Heart left ventricle (tissue), 13 donors: ENCODE results near the gene RBKS.

Source experiments
- POLR2A ChIP-seq, 2 donors: fragments of 450-650 bp; IDR thresholded peaks; one replicate each; pipeline ENCODE4 v1.6.1; 2017; ENCODE audit warnings: antibody characterized with exemption in 2 of 2, mild to moderate bottlenecking in 2 of 2, moderate library complexity in 2 of 2
- TF ChIP-seq, protein P1 (sequence below), 12 donors: fragments of 200-600 bp; sonication (generic) in 4 of 12; IDR thresholded peaks; one replicate each; pipeline versions ENCODE4 v1.5.0 to v1.8.0; 2018 to 2022; ENCODE audit warnings: antibody characterized with exemption in 12 of 12, mild to moderate bottlenecking in 5 of 12
- donor health status: ischemic (EF 13 %, LVEDD 7.1; RV severe dilation, severe dysfunction).
- donor health status: DM: no; HTN: yes; CAD: no.
- donor health status: DM: no; HTN: no; CAD: no.
- donor health status: ischemic (EF 25% LVEDD 6.9; RV normal size, moderate dysfunction).
- donor health status: ischemic (EF 25% LVEDD 5.7; RV mildly dilated, moderate dysfunction).
- donor health status: ischemic (EF 35%, LVEDD 5.7; RV mildly dilated, moderate dysfunction).
- donor health status: nonischemic (EF 11% LVEDD 7.7; RV severe dilation, severe dysfunction).
- donor health status: DM: yes; HTN: yes; CAD: no.
- donor health status: PGD.
- donor health status: ischemic (EF 29% LVEDD 5.4; RV normal size, mild dysfunction).
- donor health status: nonischemic (EF 23%, LVEDD 6.1; RV moderate dilation, normal function).

DNA sequence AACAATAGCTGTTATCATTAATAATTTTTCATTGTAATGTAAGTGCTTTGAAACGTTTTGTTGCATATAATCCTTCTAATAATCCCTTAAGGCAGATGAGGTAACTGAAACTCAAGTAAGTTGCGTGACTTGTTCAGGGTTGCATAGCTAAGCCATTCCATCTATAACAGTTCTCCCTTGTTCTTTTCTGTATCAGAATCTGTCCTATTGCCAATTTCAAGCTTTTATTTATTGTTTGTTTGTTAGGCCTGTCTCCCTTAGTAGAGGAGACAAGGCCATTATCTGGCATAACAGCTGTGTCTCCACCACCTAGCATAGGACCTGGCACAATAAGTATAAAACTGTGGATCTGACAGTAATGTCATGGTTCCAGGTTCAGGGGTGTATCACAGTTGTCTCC lies 19.7 kb upstream of the RBKS start:
- TF ChIP-seq POLR2A (IDR thresholded peaks at IDR 0.05) = no peak
- TF ChIP-seq, protein P1, sequence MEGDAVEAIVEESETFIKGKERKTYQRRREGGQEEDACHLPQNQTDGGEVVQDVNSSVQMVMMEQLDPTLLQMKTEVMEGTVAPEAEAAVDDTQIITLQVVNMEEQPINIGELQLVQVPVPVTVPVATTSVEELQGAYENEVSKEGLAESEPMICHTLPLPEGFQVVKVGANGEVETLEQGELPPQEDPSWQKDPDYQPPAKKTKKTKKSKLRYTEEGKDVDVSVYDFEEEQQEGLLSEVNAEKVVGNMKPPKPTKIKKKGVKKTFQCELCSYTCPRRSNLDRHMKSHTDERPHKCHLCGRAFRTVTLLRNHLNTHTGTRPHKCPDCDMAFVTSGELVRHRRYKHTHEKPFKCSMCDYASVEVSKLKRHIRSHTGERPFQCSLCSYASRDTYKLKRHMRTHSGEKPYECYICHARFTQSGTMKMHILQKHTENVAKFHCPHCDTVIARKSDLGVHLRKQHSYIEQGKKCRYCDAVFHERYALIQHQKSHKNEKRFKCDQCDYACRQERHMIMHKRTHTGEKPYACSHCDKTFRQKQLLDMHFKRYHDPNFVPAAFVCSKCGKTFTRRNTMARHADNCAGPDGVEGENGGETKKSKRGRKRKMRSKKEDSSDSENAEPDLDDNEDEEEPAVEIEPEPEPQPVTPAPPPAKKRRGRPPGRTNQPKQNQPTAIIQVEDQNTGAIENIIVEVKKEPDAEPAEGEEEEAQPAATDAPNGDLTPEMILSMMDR (IDR thresholded peaks at IDR 0.05) = no peak
